SHP77 (cell line): ENCODE data around the gene LCN10.

ENCODE experiments used
- DNase-seq, 2 experiments: peaks; one replicate each; lab custom pipeline; 2025; lab: John Stamatoyannopoulos, UW

The LCN10 gene

DNA sequence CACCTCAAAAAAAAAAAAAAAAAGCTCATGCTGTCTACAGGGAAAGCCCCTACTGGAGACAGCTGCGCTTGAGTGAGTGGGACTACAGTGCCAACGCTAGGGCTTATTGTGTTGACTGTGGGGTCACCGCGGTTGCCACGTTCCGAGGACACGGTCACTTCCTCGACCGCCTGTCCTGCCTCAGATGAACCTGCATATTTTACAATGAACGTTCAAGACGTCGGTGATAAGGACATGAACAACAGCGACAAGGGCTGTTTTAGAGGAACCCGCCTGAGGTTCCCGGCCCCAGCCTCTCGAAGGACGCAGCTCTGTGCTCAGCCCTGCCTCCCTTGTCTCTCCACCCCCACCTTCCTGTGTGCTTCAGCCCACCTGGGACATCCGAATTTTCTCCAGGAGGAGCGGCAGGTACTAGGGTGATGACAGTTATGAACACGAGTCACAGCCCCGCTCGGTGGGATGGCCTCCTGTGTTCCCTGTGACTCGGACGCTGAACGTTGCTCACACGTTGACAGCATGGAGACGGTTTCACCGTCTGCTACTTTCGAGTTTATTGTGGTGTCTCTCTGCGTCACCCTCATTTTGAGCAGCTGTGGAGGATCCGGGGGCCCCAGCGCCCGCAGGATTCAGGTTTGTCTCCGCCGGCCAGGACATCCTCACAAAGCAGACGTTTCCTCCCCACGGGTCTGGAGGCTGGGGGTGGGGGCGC is 41.6 kb downstream of the LCN10 start:
- DNase-seq, result no peak

DNA sequence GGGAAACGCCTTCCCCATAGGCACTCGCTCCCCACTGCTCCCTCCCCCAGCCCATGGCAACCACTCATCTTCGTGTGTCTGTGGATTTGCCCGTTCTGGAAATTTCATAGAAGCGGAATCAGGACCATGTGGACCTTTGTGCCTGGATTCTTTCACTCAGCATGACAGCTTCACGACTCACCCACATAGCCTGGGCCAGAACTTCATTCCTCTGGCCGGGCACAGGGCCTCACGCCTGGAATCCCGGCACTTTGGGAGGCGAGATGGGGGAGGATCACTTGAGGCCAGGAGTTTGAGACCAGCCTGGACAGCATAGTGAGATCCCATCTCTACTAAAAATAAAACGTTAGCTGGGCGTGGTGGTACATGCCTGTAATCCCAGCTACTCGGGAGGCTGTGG is 42.4 kb downstream of the LCN10 start:
- no peak for DNase-seq

DNA sequence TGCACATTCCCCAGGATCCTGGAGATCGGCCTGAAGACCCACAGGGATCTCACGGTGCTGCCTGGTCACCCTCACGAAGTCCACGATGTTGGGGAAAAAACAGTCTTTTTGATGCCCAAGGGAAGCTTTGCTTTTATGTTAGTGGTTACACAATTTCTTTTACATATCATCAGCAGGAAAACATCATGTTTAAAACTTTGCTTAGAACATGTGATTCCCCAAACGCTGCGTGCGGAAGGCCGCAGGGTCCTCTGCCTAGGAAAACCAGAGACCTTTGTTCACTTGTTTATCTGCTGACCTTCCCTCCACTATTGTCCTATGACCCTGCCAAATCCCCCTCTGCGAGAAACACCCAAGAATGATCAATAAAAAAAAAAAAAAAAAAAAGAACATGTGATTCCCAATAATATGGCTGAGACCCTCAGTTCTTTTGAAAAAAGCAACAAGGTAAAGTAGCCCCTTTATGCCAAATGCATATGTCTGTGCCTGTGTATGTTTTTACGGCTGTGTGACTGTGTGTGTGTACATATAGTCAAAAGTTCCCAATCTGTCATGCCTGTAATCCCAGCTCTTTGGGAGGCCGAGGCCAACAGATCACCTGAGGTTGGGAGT is 44.0 kb downstream of the LCN10 start:
- no peak for DNase-seq

GRCh38 chr9:136697821-136698526 is 44.8 kb downstream of the LCN10 start:
- DNase-seq, result no peak

GRCh38 chr9:136697146-136697820 is 45.5 kb downstream of the LCN10 start:
- no peak for DNase-seq

GRCh38 chr9:136696502-136696901 is 46.2 kb downstream of the LCN10 start:
- no peak for DNase-seq

DNA sequence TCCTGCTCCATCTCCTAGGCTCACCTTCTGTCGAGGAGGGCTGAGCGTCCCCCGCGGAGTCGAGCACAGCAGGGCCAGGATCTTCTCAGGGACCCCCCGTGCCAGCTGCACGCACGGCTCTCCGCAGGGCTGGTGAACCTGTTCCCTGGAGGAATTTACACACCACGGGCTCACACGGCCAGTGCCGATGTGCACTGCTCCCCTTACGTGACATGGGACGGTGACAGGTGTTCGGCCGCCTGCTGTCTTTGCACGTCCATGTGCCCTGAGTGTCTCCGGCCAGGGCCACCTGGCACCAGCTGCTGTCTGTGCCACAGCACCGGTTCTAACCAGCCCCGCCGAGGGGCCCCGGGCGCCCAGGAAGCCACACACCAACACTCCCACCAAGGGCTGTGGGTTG is 46.8 kb downstream of the LCN10 start:
- DNase-seq, result peak; percentile 70 to 85

DNA sequence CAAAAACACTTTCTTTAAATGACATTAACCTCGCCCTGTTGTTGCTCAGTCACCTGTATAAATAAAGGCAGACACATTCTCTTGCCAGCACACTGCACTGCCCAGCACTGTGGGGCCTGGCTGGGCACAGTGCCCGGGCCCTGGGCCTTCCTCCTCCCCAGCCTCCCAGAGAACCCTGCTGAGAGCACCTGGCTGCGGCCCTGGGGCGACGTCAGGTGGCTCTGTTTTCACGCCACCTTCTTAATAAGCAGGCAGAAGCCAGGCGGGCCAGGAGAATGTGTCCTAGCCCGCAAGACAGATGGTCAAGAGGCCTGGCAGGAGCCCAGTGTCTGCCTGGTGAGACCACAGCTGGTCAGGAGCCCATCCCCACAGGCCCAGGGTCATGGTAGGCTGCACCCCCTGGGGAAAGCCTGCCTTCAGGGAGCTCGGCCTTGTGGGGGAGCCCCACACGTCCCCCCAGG is 47.3 kb downstream of the LCN10 start:
- DNase-seq, result peak; percentile 65 to 89

DNA sequence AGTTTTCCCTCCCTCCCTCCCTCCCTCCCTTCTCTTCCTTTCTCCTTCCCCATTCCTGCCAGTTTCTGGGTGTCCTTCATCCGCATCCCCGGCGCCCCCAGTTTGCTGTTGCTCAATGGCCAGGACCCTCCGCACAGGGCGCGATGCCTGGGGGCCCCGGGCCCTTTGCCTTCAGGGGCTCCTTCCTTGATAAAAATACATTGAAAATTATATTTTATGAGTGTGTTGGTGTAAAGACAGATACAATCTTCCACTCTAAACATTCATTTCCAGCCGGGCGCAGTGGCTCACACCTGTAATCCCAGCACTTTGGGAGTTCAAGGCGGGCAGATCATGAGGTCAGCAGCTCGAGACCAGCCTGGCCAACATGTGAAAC is 47.9 kb downstream of the LCN10 start:
- no peak for DNase-seq

DNA sequence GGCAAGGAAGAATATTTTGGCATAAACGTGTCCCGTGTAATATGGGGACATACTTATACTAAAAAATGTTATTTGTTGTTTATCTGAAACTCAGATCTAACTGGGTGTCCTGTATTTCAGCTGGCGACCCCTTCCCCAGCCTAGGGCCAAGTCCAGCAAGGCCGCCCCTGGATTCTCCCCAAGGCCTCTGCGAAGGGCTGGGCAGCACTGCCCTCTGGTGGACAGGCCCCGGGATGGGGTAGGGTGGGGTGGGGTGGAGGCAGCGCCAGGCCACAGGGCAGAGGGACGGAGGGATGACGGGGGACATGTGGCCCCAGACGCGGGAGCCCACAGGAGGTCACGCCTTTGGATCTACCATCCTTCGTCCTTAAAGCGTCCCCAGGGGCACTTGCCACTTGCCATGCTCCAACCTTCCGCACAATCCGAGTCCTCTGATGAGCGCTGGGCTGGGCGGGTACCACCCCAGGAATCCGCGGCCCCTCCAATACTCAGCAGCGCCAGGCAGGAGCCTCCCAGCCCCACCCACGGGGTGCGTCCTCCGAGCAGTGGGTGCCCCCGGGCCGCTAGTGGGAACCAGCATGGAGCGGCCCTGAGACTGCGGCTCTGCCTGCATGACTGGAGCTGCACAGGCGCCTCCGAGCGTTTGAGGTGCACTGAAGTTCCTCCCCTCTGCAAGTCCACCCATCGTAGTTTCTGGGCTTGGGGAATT is 48.4 kb downstream of the LCN10 start:
- DNase-seq, result peak; percentile 47 to 58

DNA sequence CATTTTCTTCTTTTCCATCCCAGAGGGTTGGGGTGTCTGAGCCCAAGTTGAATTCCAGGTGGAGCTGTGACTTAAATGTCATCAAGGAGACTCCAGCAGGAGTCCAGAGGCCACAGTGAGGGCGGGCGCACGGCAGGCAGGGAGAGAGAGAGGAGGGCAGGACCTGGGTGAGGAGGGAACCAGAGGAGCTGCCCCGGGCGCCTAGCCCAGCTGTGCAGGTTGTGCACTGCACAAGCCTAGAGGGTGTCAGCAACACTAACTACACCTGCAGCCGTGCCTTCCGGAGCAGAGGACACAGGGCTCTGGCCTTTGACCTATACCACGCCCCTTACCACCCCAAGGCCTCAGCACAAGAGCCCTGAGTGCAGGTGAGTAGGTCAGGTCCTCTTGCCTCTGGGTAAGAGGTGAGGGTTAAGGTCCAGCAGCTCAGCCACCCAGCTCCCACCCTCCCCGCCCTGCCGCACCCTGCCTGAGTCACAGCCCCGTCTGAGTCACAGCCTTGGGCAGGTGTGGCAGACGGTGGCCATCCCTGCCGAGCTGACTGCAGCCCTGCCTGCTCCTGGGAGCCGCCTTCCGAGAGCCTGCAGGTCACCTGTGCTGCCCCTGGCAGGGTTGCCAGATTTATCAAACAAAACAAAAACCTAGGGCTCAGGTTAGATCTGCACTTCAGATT is 49.1 kb downstream of the LCN10 start:
- DNase-seq, result peak; percentile 23 to 48

DNA sequence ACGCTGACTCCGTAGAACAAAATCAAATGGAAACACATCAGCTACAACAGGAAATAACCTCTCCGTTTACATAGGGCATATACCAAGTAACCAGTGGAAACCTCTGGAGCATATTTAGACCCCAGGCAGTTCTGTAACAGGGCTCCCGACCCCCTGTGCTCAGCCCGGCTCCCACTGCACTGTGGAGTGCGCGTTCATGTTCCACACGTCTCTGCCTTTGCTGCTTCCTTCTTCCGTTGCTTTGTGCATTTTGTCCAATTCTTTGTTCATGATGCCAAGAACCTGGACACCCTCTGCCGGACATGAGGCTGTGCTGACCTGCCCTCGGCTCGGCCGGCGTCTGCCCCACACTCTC is 49.6 kb downstream of the LCN10 start:
- no peak for DNase-seq

DNA sequence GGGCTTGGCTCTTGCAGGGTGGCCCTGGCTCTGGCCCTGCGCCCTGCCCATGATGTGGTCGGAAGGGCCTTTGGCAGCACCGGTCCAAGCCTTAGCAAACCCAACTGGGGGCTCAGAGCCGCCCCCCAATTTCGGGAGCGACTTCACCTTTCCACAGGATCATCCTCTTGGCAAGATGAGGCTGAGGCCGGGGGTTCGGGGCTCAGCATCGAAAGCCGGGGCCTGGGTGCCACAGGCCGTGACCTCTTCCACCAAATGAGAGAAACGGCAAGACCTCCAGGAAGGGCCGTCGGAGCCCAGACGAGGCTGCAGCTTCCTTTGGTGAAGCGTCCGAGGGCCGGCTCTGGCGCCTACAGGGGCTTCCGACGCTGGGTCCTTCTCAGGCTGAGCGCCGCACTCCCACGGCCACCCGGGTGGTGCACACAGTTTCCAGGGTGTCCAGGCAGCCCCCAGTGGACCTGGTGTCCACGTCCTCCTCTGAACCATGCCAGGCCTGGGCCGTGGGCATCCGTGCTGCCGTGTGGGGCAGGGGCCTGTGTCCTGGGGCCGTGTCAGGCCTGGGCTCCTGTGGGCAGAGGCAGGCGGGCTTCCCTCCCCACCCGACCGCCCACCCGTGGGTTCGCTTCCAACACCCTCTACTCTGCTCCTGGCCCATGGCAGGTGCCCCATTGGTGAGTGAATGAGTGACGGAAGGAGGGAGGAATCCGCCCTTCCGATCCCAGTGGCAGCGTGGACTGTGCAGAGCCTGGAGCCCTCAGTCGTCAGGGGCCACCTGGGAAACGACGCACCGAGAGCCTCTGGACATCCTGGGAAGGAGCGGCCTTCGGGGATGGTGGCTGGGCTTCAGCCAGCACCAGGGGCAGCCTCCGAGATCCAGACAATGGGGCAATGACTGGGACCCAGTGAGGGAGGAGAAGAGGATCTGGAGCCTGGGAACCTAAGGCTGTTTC is 50.3 kb downstream of the LCN10 start:
- no peak for DNase-seq

DNA sequence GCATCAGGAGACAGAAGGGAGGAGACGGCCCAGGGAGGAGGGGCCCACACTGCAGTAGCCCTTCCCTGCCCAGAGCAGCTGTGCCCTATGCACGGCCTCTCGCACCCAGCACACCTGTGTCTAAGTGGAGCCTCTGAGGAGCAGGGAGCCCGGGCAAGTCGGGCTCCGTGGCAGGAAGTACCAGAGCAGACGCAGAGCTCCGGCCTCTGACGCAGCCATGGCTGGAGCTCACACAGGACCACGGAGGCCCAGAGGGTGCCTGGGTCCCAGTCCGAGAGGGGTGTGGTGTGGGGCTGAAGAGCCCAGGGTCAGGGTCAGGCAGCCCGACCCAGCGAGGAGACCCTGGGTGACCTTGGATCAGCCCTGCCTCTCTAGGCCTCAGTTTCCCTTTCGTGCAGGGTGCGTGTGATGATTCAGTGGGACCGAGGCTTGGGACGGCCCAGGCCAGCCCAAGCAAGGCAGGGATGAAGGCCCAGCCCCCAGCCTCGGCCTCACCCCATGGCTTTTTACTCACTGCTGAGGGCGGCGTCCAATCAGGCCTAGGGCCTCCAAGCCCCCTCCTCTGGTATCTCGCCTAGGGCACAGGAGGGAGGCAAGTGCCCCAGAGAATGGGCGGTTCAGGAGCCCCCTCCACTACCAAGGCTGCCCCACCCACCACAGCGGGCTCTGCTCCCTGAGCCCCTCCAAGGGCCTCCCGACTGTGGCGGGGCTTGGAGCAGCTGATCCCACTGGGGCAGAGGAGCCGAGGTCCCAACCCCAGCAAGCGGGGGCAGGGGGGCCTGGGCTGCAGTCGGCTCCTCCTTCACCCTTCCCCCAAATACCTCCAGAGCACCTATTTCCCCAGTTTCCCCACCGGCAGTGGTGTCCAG is 51.2 kb downstream of the LCN10 start:
- peak in 1 of 2 experiments; percentile 60 for DNase-seq

GRCh38 chr9:136690806-136691261 is 51.9 kb downstream of the LCN10 start:
- DNase-seq, result peak in 1 of 2 experiments; percentile 56

DNA sequence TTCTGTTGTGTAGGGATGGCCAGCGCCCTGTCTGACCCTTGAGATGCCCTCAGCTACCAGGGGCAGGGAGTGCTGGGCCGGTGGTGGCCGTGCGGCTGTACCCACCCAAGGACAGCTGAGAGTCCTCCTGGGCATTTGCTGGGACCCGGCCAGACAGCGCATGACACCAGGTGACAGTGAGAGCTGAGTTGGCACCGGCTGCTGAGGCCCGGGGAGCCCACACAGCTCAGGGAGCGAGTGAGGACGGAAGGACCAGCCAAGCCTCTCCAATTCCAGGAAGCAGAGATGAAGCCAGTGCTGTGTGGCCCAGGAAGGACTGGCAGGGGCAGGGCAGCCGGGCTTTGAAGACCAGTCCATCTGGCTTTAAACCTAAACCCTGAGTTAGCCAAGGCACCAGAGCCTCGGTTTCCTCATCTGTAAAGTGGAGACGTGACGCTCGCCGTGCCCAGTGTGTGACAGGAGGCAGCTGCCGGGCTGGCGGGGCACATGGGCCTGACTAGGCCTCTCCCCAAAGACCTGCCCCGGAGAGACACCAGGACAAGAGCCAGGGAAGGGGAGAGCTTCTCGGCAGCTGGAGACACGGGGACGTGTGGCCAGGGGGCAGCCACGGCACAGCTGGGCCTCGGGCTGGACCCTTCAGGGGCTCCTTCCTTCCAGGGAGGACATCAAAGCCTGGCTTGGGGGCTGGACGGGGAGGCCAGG is 52.5 kb downstream of the LCN10 start:
- DNase-seq, result peak in 1 of 2 experiments; percentile 47

DNA sequence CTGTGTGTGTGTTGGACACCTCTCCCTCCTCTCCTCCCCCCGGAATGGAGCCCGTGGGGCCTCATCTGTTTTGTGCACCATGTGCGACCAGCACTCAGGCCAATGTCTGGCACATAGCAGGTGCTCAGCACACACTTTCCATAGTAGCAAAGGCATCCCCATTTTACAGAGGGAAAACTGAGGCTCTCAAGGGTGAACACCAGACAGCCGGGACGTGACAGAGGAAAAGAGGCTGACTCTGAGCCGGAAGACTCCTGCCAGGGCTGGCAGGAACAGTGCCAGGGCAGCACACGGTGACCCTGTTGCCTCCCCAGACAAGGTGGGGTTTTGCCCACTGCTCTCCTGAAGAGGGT is 53.7 kb downstream of the LCN10 start:
- no peak for DNase-seq

DNA sequence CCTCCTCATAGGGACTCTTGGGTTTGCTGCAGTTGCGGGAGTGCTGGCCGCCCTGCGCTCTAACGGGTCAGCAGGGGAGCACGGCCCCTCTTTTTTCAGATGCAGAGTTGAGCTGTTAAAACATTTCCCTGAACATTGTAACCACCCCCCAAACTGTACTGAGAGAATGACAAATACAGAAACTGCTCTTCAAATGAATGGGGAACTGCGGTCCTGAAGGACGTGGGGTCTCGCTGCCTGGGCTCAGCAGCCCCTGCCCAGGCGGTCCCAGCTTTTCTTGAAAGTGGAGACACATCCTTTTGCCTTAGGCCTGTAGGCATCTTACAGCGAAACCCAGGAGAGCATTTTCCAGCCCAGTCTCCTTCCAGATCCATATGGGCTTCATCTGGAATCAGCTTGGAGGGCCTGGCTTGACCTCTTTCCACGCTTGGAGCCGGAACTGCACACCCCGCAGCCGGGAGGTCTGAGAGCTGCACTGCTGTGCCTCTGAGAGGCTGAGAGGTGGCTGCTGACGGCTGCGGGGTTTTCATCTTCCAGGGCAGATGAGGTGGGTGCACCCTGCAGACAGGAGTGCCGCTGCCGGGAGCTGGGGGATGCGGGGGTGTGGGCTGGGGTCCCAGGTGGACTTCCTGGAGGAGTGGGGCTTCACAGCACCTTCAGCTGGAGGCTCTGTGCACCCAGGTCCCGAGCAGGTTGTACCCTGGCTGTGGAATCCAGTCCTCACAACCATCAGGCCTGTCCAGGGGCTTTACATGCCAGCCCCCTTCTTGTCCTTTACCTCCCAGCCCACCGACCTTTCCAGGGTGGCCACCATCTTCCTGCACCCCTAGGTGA is 54.2 kb downstream of the LCN10 start:
- DNase-seq, result no peak
